DMS53 treated with DMSO at 0.1 percent for 48 hours (cell line): ENCODE measurements around the gene CERS5.

Experiments used
- DNase-seq: peaks from one replicate; lab custom pipeline; 2025; ENCODE audit not compliant: unreplicated experiment; lab: John Stamatoyannopoulos, UW

CERS5 gene, protein sequence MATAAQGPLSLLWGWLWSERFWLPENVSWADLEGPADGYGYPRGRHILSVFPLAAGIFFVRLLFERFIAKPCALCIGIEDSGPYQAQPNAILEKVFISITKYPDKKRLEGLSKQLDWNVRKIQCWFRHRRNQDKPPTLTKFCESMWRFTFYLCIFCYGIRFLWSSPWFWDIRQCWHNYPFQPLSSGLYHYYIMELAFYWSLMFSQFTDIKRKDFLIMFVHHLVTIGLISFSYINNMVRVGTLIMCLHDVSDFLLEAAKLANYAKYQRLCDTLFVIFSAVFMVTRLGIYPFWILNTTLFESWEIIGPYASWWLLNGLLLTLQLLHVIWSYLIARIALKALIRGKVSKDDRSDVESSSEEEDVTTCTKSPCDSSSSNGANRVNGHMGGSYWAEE

DNA sequence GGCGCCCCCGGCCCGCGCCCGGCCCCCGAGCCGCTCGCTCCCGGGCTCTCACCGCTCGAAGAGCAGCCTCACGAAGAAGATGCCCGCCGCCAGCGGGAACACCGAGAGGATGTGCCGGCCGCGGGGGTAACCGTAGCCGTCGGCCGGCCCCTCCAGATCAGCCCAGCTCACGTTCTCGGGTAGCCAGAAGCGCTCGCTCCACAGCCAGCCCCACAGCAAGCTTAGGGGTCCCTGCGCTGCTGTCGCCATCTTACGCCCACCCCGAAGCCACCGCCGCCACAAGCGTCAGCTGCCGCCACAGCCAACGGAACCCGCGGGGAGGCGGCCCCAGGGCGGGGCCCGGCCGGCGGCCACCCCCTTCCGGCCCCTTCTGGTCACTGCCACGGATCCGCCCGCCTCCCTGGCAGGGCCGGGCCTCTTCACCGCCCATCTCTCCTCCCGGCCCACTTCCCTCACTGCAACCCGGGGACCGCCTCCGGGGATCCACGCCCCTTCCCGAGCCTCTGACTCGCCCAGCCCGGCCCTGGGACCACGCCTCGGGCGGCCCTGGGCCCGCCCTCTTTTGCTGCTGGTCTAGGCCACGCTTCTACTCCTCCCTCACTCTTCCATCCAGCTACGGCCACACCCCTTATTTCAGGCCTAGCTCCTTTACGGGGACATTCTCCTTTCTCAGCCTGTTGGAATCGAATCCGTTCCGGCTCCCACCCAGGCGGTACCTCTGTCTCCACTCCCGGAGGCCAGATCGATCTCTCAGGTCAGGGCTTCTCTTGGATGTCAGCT lies at the start of gene CERS5:
CERS5 (minus strand) TSS at position 321 of the 780 bp plus-strand sequence; CDS start at position 249, 72 bp downstream.
- peak; percentile 93 for DNase-seq

DNA sequence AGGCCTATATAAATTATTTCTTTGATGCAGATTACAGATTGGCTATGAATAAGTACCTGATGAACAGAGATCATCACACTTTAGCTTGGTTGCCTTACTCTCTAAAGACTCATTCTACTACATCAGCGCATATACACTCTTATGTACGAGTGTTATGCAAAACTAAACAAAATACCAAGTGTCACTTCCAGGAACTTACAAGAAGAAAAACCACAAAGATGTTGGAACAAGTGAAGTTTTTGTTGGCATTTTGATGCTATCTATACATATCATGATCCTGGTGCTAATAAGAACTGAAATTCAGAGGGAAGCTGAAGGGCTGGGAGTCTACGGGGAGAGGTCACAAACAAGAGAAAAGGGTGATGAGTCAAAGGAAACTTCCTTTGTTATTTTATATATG lies 47.9 kb upstream of the CERS5 start:
- DNase-seq: no peak

DNA sequence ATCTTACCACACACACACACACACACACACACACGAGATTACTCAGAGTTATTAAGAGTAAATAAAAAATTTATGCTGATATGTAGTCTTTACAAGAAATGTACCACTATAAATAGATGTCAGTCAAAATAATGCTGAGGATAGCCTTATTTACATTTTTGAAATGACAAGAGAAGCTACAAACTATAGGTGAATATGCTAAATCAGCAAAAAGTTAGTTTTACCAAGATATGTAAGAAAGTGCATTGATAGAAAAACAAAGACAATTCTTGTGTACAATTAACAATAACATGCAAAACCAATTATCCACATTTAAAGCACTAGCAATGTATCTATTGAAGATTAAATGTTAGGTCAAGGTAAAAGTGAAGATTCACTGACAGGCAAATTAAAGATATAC lies 46.8 kb upstream of the CERS5 start:
- DNase-seq: no peak

DNA sequence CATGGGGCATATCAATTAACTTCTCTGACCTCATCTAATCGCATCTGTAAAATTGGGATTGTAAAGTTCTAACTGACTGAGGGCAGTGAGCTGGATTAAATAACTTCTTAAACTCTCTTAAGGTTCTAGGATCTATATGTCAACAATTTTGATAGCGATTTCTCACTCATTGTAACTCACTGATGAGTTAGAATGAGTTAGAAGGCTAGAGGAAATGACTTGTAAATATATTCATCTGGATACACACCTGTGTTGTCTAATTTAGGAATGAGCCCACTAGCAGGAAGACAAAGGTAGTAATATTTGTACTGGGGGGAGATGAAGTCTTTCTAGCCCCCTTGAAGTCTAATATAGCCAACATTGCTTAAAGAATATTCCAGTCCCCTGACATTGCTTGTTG lies 46.3 kb upstream of the CERS5 start:
- no peak for DNase-seq

DNA sequence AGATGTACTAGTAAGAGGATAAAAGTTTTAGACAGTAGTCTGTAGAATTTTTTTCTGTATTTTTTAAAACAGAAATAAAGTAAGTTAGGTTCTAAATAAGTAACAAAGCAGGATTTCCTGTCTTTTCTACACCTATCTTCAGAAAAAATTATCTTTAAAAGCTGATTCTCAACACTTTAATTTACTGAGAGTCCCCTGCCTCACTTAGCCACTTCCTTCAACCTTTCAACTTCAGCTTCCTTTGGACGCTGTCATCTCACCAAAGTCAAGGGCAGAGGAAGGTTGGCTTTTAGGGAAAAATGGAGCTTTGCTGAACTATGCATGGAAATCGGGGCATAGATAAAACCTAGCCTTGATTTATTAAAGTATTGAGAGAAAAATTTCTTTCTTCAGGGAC lies 44.9 kb upstream of the CERS5 start:
- DNase-seq: no peak

DNA sequence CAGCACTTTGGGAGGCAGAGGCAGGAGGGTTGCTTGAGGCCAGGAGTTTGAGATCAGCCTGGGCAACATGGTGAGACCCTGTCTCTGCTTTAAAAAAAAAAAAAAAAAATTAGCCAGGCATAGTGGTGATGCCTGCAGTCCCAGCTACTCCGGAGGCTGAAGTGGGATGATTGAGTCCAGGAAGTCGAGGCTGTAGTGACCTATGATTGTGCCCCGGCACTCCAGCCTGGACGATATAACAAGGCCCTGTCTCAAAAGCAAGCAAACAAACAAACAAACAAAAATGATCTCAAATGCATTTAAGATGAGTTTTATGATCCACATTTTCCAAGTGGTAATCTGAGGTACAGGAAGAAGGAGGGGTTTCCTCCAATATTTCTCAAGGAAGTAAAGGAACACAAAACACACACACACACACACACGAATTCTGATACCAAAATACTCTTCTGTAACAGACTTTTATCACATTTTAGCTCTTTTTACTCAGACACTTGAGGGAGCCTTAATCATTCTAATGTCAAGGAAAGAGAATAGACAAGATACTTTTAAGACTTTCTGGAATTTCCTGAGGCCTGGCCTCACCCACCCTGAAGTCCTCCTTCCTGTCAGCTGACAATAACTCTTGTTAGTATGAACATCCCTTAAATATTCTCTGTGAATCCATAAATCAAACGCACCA lies 44.4 kb upstream of the CERS5 start:
- no peak for DNase-seq

DNA sequence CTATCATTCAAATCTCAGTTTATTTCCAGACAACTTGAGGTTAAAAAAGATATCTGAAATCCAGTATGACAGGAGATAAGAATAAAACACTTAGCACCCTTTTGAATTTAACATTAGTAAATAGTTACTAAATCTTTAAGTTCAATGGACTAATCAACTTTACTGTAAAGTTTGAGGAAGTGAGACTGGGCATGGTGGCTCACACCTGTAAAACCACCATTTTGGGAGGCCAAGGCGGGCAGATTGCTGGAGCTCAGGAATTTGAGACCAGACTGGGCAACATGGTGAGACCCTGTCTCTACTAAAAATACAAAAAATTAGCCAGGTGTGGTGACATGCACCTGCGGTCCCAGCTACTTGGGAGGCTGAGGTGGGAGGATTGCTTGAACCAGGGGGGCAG lies 40.3 kb upstream of the CERS5 start:
- DNase-seq: no peak

DNA sequence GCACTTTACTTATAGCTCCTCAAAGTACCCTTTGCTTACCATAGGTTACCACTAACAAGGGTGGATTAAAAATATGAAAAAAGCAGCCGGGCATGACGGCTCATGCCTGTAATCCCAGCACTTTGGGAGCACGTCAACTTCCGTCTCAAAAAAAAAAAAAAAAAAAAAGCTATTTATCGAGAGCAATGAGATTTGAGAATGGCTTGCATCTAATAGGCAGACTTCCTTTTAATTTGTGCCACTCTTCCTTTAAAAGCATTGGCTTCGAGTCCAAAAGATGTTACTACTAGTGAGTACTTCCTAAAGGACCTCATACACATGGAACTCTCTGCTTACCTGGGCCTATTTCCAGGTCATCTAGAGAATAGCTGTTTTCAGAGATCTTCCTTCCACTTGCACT lies 38.5 kb upstream of the CERS5 start:
- DNase-seq: no peak

DNA sequence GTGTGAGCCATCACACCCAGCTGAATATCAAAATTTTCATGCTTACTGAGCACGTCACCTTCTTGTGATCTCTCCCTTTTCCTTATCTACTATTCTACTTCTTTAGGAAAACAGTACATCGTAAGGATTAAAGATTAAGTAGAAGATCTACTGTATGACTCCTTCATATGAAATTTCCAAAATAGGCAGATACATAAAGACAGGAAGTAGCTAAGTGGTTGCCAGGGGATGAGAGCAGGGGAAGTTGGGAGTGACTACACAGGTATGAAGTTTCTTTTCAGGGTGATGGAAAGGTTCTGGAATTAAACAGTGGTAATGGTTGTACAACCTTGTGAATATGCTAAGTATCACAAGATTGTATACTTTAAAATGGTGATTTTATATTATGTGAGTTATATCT lies 36.5 kb upstream of the CERS5 start:
- no peak for DNase-seq

DNA sequence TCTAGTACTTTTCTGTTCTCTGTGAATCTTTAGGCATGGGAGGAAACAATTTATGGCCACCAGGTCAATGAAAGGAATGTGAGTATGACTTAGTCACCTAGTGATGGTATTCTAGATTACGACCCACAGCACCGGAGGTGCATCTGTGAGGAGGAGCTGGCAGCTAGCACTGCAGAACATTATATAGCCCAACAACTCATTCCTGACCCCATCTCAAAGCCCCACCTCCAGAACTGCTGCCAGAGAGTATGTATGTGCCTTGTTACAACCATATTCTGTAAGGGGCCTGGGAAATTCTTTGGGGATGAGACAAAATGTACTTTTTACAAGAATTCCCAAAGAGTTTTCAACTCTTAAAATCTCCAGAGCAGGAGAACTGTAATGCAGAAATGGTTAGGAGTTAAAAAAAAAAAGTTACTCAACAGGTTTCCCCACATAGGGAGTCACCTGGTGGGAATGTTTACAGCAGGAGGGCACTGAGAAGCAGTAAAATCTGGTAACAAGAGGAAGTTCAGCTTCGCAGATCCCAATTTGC lies 34.9 kb upstream of the CERS5 start:
- peak; percentile 87 for DNase-seq

DNA sequence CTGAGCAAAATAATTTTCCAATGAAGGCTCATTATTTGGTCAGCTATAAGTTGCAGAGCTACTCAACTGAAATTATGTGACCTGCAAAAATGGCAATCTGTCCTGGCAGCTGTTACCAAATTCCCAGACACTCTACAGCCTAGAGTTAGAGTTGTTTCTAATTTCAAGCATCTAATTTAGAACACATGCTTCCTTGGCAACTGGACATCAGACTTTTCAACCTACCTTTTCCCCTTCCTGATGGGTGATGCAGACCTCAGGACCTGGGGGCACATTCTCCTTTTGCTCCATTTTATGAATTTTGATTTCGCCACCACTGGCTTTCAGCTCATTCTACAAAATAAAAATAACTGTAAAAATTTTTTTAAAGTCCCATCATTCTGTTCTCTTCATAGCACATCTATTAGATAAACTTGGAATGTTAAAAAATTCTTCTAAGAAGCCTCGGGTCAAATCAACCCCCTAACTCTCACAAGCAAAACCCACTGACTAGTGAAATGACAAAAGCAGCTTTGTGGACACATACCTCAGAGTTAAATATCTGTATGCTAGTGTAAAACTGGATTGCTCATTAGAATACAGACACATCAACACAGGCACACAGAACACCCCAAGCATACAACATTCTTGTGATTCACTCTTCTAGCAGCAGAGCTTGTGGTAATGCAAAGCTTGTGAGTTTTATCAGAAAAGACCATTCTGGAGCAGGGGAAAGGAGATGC lies 33.5 kb upstream of the CERS5 start:
- no peak for DNase-seq

DNA sequence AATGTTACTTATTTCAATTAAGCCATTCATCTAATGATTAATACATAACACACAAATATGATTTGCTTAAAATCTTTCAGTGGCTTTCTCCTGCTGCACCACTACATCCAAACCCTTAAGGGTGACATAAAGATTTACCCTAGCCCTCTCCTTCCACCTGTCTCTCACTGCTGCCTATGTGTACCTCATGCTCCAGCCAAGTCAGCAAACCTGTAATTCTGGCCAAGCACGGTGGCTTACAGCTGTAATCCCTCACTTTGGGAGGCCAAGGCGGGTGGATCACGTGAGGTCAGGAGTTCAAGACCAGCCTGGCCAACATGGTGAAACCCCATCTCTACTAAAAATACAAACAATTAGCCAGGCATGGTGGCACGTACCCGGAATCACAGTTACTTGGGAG lies 31.7 kb upstream of the CERS5 start:
- DNase-seq: no peak

DNA sequence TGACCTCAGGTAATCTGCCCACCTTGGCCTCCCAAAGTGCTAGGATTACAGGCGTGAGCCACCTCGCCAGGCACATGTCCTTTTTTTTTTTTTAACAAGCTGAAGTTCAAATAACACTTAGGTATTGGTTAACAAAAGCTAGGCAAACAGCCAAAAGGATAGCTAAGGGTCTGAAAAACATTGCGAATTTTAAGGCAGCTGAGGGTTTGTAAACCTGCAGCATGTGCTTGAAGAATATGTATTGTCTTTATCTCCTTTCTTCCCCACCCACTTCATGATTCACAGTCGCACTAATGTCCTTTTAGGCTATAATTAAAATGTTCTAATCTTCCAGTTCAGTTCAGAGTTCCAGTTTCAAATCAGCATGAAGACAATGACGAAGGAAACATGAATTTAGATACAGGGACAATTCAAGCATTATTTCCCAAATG lies 30.1 kb upstream of the CERS5 start:
- no peak for DNase-seq

DNA sequence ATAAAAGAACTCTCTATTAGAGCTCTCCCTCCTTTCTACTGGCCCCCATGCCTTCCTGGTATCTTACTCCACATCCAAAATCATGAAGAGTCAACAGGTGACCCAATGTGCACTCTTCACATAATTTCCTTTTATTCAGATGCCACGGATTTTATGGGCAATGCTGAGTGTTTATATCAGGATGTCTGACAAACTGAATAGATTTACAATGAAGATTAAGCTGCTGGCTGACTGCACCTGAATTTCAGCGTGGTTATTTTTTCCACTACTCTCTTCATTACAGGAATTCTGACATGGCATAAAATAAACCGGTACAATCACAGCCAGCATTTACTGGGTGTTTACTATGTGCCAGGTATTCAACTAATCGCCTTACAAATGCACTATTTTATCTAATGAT lies 29.4 kb upstream of the CERS5 start:
- no peak for DNase-seq

DNA sequence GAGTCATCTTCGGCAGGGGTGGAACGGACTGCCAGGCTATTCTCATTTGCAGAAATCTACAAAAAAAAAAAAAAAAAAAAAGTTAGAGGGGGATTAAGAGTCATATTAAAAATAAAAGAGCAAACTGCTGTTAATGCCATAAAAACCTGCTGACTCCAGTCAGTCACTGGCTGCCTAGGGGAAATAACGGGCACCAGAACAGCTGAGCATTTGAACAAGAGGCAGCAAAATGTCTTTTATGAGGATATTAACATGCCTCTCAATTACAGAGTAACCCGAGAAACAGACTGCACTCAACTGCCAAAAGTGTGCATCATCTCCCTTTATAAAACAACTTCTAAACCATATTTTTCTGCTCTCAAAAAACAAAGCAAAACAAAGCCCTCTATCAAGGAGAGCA lies 28.7 kb upstream of the CERS5 start:
- DNase-seq: no peak

DNA sequence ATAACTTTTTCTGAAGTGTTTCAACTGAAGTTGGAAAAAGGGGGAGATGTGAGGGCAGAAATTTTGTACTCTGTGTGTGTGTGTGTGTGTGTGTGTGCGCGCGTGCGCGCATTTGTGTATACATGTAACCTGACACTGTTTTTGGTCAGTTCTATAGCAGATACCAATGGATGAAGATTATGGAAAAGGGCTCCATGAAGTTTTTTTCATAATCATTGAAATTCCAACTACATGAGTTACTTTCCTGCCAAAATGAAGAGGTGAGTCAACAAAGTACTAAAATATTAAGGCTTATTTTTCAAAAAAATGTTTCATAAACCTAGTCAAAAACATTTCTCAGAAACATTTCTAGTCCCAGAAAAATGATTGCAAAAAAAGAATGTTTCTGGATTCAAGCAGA lies 25.7 kb upstream of the CERS5 start:
- DNase-seq: no peak

DNA sequence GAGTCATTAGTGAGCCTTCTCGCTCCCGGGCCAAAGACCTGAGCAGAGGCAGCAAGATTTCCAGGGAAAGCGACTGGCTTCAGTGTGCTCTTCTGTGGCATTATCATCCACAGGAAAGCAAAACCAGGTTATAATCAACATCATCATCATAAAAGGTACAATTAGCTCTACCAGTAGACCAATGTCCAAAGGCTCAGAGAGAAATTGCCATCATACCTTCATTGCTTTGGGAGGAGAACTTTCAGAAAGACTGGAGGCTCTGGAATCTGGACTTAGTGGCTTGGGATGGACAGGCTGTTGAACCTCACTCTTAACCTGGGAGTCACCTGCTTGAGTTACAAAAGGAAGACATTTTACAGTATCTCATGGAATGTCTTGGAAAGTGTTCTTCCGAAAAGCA lies 25.1 kb upstream of the CERS5 start:
- no peak for DNase-seq

DNA sequence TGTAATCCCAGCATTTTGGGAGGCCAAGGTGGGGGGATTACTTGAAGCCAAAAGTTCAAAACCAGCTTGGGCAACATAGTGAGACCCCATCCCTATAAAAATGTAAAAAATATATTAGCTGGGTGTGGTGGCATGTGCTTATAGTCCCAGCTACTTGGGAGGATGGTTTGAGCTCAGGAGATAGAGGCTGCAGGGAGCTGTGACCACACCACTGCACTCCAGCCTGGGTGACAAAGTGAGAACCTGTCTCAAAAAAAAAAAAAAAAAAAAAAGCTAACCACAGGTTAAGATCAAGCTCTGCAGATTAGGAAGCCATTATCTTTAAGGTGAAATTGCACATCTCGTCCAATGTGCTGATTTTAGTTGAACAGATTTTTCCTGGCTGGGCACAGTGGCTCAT lies 23.7 kb upstream of the CERS5 start:
- DNase-seq: no peak

DNA sequence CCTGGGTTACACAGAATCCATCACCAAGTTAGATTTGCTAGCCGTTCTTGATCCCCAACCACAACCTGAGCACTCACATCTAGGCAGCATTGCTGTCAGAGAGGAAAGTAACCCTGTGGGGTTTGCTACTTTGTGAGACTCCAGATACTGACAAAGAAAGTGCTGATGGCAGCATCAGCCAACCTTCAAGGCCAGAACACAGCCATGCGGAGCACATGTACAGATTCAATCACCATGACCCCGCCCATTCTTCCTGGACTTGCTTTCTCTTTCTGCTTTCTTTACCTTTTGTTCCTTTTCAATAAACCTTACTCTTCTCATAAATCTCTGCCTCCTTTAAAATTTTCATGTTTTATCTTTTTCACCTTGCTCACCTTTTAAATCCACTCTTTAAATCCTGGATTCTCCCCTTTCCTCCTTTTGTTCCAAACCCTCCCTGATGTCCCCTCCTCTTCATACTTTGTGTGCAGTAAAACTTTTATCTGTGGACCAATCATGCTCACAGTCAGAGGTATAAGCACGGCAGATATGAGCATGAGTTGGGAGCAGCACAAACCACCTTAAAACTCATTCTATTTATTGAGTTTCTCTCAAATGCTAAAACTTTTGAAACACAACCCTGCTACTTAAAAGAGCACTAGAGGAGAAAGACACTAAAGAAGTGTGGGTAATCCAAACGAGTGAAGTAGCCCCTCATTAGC lies 21.9 kb upstream of the CERS5 start:
- DNase-seq: no peak

DNA sequence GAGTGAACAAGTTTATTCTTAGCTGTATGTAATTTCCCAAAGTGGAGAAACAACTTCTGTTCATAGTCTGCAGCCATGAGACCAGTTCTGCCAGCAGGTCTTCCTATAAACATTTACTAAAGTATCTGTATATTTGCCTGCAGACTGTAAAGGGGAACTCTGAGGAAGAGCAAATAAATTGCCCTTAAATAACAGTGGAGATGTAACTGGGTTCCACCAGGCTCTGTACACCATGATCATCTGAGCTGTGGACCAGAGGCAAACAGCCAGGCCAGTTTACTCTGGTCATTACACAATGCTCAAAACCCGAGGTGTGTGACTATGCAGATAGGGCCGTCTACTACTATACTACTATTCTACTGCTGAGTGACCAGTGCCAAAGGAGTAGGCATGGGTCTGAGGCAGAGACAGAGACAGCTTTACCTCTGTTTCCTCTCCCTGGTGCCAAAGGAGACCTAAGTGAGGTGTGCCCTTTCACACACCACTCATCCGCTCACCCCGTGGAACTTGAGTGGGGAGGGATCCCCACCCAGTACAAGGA lies 21.1 kb upstream of the CERS5 start:
- DNase-seq: no peak
